Progenitor cell of endocrine pancreas (in vitro differentiated cells): Measurements from ENCODE around the gene L3MBTL1. TPM values are rescaled to one million over a fixed set of nuclear protein-coding genes. Genes with fewer than 3 reads are reported as not detected.
A peak's percentile ranks its signal among the peaks of the same experiment; 100 is the strongest.
"Not testable (repeated sequence)": the region's sequence is repeated elsewhere in the genome, so short reads cannot be mapped to it uniquely, and the experiment has no call there.

Experiments
- DNase-seq: peaks from one replicate; pipeline ENCODE4 v3.0.0; 2021; ENCODE audit warnings: low spot score; ENCODE audit not compliant: unreplicated experiment
- H3K27ac Mint-ChIP-seq: 2 replicates; pipeline ENCODE4 v1.8.0; 2021; ENCODE audit warnings: mild to moderate bottlenecking, moderate library complexity, mixed read lengths
- H3K27me3 Mint-ChIP-seq: 2 replicates; pipeline ENCODE4 v1.8.0; 2021; ENCODE audit warnings: mixed read lengths
- H3K36me3 Mint-ChIP-seq: 2 replicates; pipeline ENCODE4 v1.8.0; 2022; ENCODE audit warnings: mixed read lengths; ENCODE audit not compliant: insufficient read depth
- H3K4me1 Mint-ChIP-seq: 2 replicates; pipeline ENCODE4 v1.8.0; 2021; ENCODE audit warnings: low read depth, mixed read lengths
- H3K4me3 Mint-ChIP-seq: 2 replicates; pipeline ENCODE4 v1.8.0; 2021; ENCODE audit warnings: low read depth, mild to moderate bottlenecking, moderate library complexity, mixed read lengths
- H3K9me3 Mint-ChIP-seq: 2 replicates; pipeline ENCODE4 v1.8.0; 2021; ENCODE audit warnings: low read depth, mixed read lengths
- total RNA-seq: library from RNA; stranded (reverse); gene quantifications from 2 replicates; pipeline ENCODE4 v1.2.1, GENCODE V29; 2021
- TF ChIP-seq, protein P1 (sequence below): fragments of 200-600 bp; sonication (generic); IDR thresholded peaks from one replicate; pipeline ENCODE4 v1.5.0; 2021; ENCODE audit warnings: antibody characterized with exemption, mild to moderate bottlenecking; ENCODE audit not compliant: unreplicated experiment

The L3MBTL1 gene
- total RNA-seq, 1 donor from 2014 or later = 45.7 TPM

GRCh38 chr20:43583982-43584432 lies 76.5 kb downstream of the L3MBTL1 start:
- TF ChIP-seq, protein P1, sequence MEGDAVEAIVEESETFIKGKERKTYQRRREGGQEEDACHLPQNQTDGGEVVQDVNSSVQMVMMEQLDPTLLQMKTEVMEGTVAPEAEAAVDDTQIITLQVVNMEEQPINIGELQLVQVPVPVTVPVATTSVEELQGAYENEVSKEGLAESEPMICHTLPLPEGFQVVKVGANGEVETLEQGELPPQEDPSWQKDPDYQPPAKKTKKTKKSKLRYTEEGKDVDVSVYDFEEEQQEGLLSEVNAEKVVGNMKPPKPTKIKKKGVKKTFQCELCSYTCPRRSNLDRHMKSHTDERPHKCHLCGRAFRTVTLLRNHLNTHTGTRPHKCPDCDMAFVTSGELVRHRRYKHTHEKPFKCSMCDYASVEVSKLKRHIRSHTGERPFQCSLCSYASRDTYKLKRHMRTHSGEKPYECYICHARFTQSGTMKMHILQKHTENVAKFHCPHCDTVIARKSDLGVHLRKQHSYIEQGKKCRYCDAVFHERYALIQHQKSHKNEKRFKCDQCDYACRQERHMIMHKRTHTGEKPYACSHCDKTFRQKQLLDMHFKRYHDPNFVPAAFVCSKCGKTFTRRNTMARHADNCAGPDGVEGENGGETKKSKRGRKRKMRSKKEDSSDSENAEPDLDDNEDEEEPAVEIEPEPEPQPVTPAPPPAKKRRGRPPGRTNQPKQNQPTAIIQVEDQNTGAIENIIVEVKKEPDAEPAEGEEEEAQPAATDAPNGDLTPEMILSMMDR = no peak
- Mint-ChIP-seq H3K4me3 (no peak overlapping the region), H3K27ac (peak overlapping the region; percentile 76), H3K9me3 (no peaks in the 10 kb centered on the region), H3K4me1 (peaks cover 5% of the 10 kb centered on the region), H3K36me3 (no peaks in the 10 kb centered on the region), H3K27me3 (no peaks in the 10 kb centered on the region)
- DNase-seq = no peak

DNA sequence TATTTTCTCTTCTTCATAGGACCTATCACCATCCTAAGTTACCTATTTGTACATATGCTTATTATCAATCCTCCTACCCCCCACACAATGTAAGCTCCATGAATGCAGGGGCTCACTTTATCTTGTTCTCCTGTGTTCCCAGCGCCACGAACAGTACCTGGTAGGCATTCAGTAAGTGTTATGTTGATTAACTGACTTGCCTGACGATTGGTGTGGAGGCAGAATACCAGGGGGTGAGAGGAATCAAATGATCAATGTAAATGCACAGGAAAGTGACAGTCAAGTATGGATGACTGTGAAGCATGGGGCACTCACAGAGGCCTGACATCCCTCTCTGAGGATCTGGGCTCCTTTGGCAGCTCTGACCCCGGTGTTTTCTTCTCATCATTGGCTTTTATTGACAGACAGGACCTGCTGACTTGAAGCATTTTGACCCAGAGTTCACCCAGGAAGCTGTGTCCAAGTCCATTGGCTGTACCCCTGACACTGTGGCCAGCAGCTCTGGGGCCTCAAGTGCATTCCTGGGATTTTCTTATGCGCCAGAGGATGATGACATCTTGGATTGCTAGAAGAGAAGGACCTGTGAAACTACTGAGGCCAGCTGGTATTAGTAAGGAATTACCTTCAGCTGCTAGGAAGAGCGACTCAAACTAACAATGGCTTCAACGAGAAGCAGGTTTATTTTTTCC lies 77.1 kb downstream of the L3MBTL1 start:
- Mint-ChIP-seq H3K27ac (peak overlapping the region; percentile 21), H3K9me3 (no peaks in the 10 kb centered on the region), H3K27me3 (no peaks in the 10 kb centered on the region), H3K4me1 (peaks cover 5% of the 10 kb centered on the region), H3K36me3 (no peaks in the 10 kb centered on the region), H3K4me3 (no peak overlapping the region)
- TF ChIP-seq, protein P1 = no peak
- DNase-seq = no peak

GRCh38 chr20:43586641-43587040 lies 79.1 kb downstream of the L3MBTL1 start:
- Mint-ChIP-seq H3K4me3 (no peak overlapping the region), H3K27ac (no peak overlapping the region), H3K36me3 (no peaks in the 10 kb centered on the region), H3K9me3 (no peaks in the 10 kb centered on the region), H3K27me3 (no peaks in the 10 kb centered on the region), H3K4me1 (peaks cover 14% of the 10 kb centered on the region)
- TF ChIP-seq, protein P1 = no peak
- DNase-seq = no peak

DNA sequence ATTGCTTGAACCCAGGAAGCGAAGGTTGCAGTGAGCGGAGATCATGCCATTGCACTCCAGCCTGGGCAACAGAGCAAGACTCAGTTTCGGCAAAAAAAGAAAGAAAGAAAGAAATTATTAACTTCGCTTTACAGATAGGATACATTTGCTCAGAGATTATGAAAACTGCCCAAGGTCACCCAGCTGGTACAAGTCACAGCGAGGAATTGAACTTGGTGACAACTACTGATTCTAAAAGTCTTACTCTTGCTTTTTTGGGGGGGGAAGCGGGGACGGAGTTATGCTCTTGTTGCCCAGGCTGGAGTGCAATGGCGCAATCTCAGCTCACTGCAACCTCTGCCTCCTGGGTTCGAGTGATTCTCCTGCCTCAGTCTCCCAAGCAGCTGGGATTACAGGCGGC lies 81.0 kb downstream of the L3MBTL1 start:
- DNase-seq, H3K4me3 Mint-ChIP-seq, H3K27me3 Mint-ChIP-seq, H3K9me3 Mint-ChIP-seq, H3K36me3 Mint-ChIP-seq, H3K27ac Mint-ChIP-seq: not testable (repeated sequence)
- peaks cover 16% of the 10 kb centered on the region for H3K4me1 Mint-ChIP-seq

DNA sequence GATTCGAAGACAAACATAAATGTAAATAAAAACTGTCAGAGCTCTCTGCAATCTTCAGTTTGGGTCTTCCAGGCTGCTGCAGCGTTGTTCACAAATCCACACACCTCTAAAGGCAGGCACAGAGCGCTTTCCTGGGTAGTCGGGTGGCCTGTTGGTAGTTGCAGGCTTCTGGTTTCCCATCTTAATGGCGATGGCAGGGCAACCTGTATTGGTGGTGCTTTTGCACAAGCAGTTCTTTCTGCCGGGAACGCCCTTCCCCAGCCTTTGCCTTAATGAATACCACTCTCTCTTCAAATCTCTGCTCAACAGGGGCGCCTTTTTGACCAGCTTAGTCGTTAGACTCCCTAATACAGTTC lies 82.5 kb downstream of the L3MBTL1 start:
- TF ChIP-seq, protein P1 = no peak
- H3K4me1 Mint-ChIP-seq = peaks cover 10% of the 10 kb centered on the region
- no peak for DNase-seq
- H3K36me3 Mint-ChIP-seq = peaks cover 9% of the 10 kb centered on the region
- H3K27me3 Mint-ChIP-seq = no peaks in the 10 kb centered on the region
- H3K4me3 Mint-ChIP-seq = peak overlapping the region; percentile 90
- H3K9me3 Mint-ChIP-seq = no peaks in the 10 kb centered on the region
- H3K27ac Mint-ChIP-seq = peak overlapping the region; percentile 99
